H1 (cell line): ENCODE data around the gene RERE. TPM values are rescaled to one million over a fixed set of nuclear protein-coding genes. Genes with fewer than 3 reads are reported as not detected.

Experiments
- CHD7 ChIP-seq: fragments of 300-600 bp; sonication (generic); IDR thresholded peaks from 2 replicates; pipeline ENCODE4 v1.7.1; 2012; ENCODE audit warnings: low read length, moderate library complexity, mild to moderate bottlenecking, inconsistent platforms; ENCODE audit not compliant: insufficient replicate concordance
- EGR1 ChIP-seq: IDR thresholded peaks from 2 replicates; pipeline ENCODE4 v1.6.1; 2011; ENCODE audit warnings: low read depth, low read length, borderline replicate concordance
- SRF ChIP-seq: IDR thresholded peaks from 2 replicates; pipeline ENCODE4 v1.6.1; 2011; ENCODE audit warnings: mild to moderate bottlenecking, low read depth, low read length, moderate library complexity
- SUZ12 ChIP-seq: fragments of 200-600 bp; sonication (generic); IDR thresholded peaks from 2 replicates; pipeline ENCODE4 v1.6.1; 2012; ENCODE audit warnings: mild to moderate bottlenecking, inconsistent platforms, low read length, moderate library complexity, mixed read lengths
- polyA plus RNA-seq, 7 experiments: library from polyadenylated mRNA; depleted of rRNA in 3 of 7; stranded (reverse) in 5 of 7; unstranded in 2 of 7; fragments of >200 nt in 5 of 7; fragments of 200-250 nt in 2 of 7; gene quantifications; 1 replicate in 5 of 7; 2 replicates in 1 of 7; 4 replicates in 1 of 7; pipeline versions ENCODE4 v1.2.1 to v1.2.3, GENCODE V29; 2011 to 2013; ENCODE audit warnings: missing spikeins in 2 of 7, mixed read lengths in 2 of 7
- total RNA-seq: library from RNA; stranded (reverse); fragmentation: NEBNext Ultra II Directional; extraction: Animal tissue kit (Norgen Biotek cat#: 25700); gene quantifications from 2 replicates; pipeline ENCODE4 v1.2.1, GENCODE V29; 2021

The RERE gene
- total and polyA plus RNA-seq, 2 of the 8 experiments (the other 6 are each of a cell fraction or from before 2014, with no cell fraction given), result 15.3 to 142 TPM

- TF ChIP-seq CHD7 (no peak), SRF (no peak), EGR1 (no peak), SUZ12 (no peak)
- TF ChIP-seq, all 59 proteins: peak for 0
Measured at GRCh38 chr1:8398086-8398485, 419.4 kb downstream of the RERE start (continued).
